CD14-positive monocyte (primary cell): ENCODE data around the gene PDE1C. TPM values are rescaled to one million over a fixed set of nuclear protein-coding genes. Genes with fewer than 3 reads are reported as not detected.

Experiments
- DNase-seq, 3 donors: peaks; one replicate each; pipeline ENCODE4 v3.0.0-alpha.2; 2011 to 2022
- H2AFZ ChIP-seq: 2 replicates; pipeline ENCODE4 v1.6.0; 2012; ENCODE audit warnings: mild to moderate bottlenecking, low read depth, low read length, inconsistent platforms; ENCODE audit not compliant: insufficient read depth, poor library complexity, severe bottlenecking
- H3K27ac ChIP-seq, 2 donors: 1 replicate in 1 of 2; 2 replicates in 1 of 2; pipeline ENCODE4 v1.5.1; 2012 to 2013; ENCODE audit warnings: low read length in 2 of 2, control low read depth in 1 of 2, inconsistent platforms in 1 of 2, low read depth in 1 of 2, mild to moderate bottlenecking in 1 of 2
- H3K27me3 ChIP-seq, 2 donors: one replicate each; pipeline versions ENCODE4 v1.6.0 to v1.6.1; 2011 to 2013; ENCODE audit warnings: low read length in 2 of 2; ENCODE audit not compliant: control insufficient read depth in 2 of 2, insufficient read depth in 2 of 2
- H3K36me3 ChIP-seq, 2 donors: replicated peaks in 1 of 2; 1 replicate in 1 of 2; 2 replicates in 1 of 2; pipeline versions ENCODE4 v1.5.1 to v1.6.1; 2012 to 2013; ENCODE audit warnings: low read length in 2 of 2, control low read depth in 1 of 2, inconsistent platforms in 1 of 2, mild to moderate bottlenecking in 1 of 2; ENCODE audit not compliant: insufficient read depth in 2 of 2, control insufficient read depth in 1 of 2
- H3K4me1 ChIP-seq, 2 donors: 1 replicate in 1 of 2; 2 replicates in 1 of 2; pipeline versions ENCODE4 v1.5.1 to v1.6.1; 2012 to 2013; ENCODE audit warnings: low read length in 2 of 2, control low read depth in 1 of 2, inconsistent platforms in 1 of 2, mild to moderate bottlenecking in 1 of 2, moderate library complexity in 1 of 2; ENCODE audit not compliant: insufficient read depth in 2 of 2, control insufficient read depth in 1 of 2
- H3K4me2 ChIP-seq: replicated peaks from 2 replicates; pipeline ENCODE3; 2012; ENCODE audit warnings: low read length, moderate library complexity, mild to moderate bottlenecking; ENCODE audit not compliant: poor library complexity, severe bottlenecking; ENCODE audit errors: extremely low read depth
- H3K4me3 ChIP-seq, 3 experiments: fragments of 200-600 bp in 1 of 3; sonication (generic) in 1 of 3; replicated peaks in 1 of 3; 1 replicate in 2 of 3; 2 replicates in 1 of 3; pipeline ENCODE4 v1.5.1; 2011 to 2013; ENCODE audit warnings: low read length in 3 of 3, mild to moderate bottlenecking in 3 of 3, control low read depth in 2 of 3, low read depth in 2 of 3, inconsistent platforms in 1 of 3, moderate library complexity in 1 of 3
- H3K79me2 ChIP-seq: 2 replicates; pipeline ENCODE4 v1.6.0; 2012; ENCODE audit warnings: mild to moderate bottlenecking, control low read depth, inconsistent platforms, low read length, moderate library complexity; ENCODE audit not compliant: insufficient read depth
- H3K9ac ChIP-seq: 2 replicates; pipeline ENCODE4 v1.6.0; 2017; ENCODE audit warnings: low read length, mild to moderate bottlenecking; ENCODE audit not compliant: insufficient read depth, poor library complexity, severe bottlenecking
- H3K9me3 ChIP-seq, 2 donors: replicated peaks in 1 of 2; 1 replicate in 1 of 2; 2 replicates in 1 of 2; pipeline versions ENCODE4 v1.5.1 to v1.6.1; 2012 to 2013; ENCODE audit warnings: low read length in 2 of 2, control low read depth in 1 of 2; ENCODE audit not compliant: control insufficient read depth in 1 of 2, insufficient read depth in 1 of 2
- H4K20me1 ChIP-seq: 2 replicates; pipeline ENCODE4 v1.6.0; 2012; ENCODE audit warnings: mild to moderate bottlenecking, low read length, control low read depth, moderate library complexity; ENCODE audit not compliant: insufficient read depth
- H3K27ac Mint-ChIP-seq, 7 donors: one replicate each; pipeline ENCODE4 v1.8.0; 2020; ENCODE audit warnings: mild to moderate bottlenecking in 7 of 7, mixed read lengths in 7 of 7, moderate library complexity in 6 of 7, inconsistent platforms in 2 of 7
- H3K27me3 Mint-ChIP-seq, 3 donors: one replicate each; pipeline ENCODE4 v1.8.0; 2021 to 2022; ENCODE audit warnings: low read depth in 3 of 3, mild to moderate bottlenecking in 3 of 3, mixed read lengths in 3 of 3, moderate library complexity in 3 of 3, inconsistent platforms in 1 of 3
- H3K36me3 Mint-ChIP-seq, 2 donors: one replicate each; pipeline ENCODE4 v1.8.0; 2020; ENCODE audit warnings: mixed read lengths in 2 of 2, inconsistent platforms in 1 of 2, mild to moderate bottlenecking in 1 of 2
- H3K4me1 Mint-ChIP-seq: one replicate; pipeline ENCODE4 v1.8.0; 2020; ENCODE audit warnings: mild to moderate bottlenecking, mixed read lengths
- H3K4me3 Mint-ChIP-seq, 2 donors: one replicate each; pipeline ENCODE4 v1.8.0; 2020; ENCODE audit warnings: mild to moderate bottlenecking in 2 of 2, mixed read lengths in 2 of 2, moderate library complexity in 1 of 2
- H3K9me3 Mint-ChIP-seq, 7 donors: one replicate each; pipeline ENCODE4 v1.8.0; 2020 to 2022; ENCODE audit warnings: mixed read lengths in 7 of 7, mild to moderate bottlenecking in 6 of 7, moderate library complexity in 6 of 7, inconsistent platforms in 2 of 7
- WGBS: methylation state at CpG from one replicate; pipeline ENCODE4 v1.1.5; 2013; ENCODE audit warnings: missing lambda C conversion rate; ENCODE audit not compliant: insufficient coverage; 5-methylcytosine and 5-hydroxymethylcytosine counted together
- intact Hi-C, 2 donors: fragments of 100-400 bp; cut with micrococcal nuclease; formaldehyde crosslinking; loops; one replicate each; pipeline versions ENCODE4 v1.15.0 to v1.15.1; 2023
- polyA plus RNA-seq, 3 donors: library from polyadenylated mRNA; depleted of rRNA in 1 of 3; unstranded in 2 of 3; stranded (reverse) in 1 of 3; fragments of 300-500 nt in 2 of 3; fragments of >200 nt in 1 of 3; fragmentation: Illumina TruSeq in 2 of 3; gene quantifications; 1 replicate in 2 of 3; 2 replicates in 1 of 3; pipeline ENCODE4 v1.2.3, GENCODE V29; 2012 to 2021
- TF ChIP-seq, protein P1 (sequence below): fragments of 200-600 bp; IDR thresholded peaks from one replicate; pipeline ENCODE4 v1.8.0; 2022; ENCODE audit warnings: antibody characterized with exemption, mild to moderate bottlenecking

Gene PDE1C
- polyA plus RNA-seq, 3 donors: not detected

DNA sequence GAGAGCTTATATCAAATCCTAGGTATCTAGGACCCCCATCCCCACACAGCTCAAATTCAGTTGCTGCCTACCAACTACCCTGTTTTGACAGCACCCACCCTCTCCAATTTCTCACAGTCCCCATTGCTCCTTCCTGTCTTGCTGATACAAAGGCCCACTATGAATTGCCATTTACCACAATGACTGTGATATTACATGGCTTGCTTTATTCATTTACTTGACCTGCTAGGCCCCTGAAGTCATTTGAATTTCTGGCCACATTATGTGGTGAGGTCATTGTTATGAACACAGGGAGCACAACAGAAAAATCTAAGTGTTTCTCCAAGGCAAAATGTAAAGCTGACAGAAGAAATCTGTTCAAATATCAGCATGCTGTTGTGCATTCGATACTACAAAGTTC is 281.8 kb downstream of the PDE1C start:
- Histone ChIP-seq H3K36me3 (no peaks in the 10 kb centered on the region), H3K79me2 (no peaks in the 10 kb centered on the region), H3K4me3 (no peak overlapping the region), H3K9me3 (no peaks in the 10 kb centered on the region), H4K20me1 (no peaks in the 10 kb centered on the region), H3K4me1 (no peaks in the 10 kb centered on the region), H2AFZ (no peak overlapping the region), H3K4me2 (no peak overlapping the region), H3K9ac (no peak overlapping the region), H3K27ac (no peak overlapping the region), H3K27me3 (no peaks in the 10 kb centered on the region)
- Mint-ChIP-seq H3K27me3 (no peaks in the 10 kb centered on the region), H3K4me3 (no peak overlapping the region), H3K27ac (no peak overlapping the region), H3K36me3 (no peaks in the 10 kb centered on the region), H3K9me3 (peaks cover 0 to 2% (median 0%) of the 10 kb centered on the region in 7 donors), H3K4me1 (no peaks in the 10 kb centered on the region)
- 86% methylated on average over 1 of the region's 1 CpG for WGBS
- intact Hi-C loops: no loop called here
- TF ChIP-seq, protein P1, sequence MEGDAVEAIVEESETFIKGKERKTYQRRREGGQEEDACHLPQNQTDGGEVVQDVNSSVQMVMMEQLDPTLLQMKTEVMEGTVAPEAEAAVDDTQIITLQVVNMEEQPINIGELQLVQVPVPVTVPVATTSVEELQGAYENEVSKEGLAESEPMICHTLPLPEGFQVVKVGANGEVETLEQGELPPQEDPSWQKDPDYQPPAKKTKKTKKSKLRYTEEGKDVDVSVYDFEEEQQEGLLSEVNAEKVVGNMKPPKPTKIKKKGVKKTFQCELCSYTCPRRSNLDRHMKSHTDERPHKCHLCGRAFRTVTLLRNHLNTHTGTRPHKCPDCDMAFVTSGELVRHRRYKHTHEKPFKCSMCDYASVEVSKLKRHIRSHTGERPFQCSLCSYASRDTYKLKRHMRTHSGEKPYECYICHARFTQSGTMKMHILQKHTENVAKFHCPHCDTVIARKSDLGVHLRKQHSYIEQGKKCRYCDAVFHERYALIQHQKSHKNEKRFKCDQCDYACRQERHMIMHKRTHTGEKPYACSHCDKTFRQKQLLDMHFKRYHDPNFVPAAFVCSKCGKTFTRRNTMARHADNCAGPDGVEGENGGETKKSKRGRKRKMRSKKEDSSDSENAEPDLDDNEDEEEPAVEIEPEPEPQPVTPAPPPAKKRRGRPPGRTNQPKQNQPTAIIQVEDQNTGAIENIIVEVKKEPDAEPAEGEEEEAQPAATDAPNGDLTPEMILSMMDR: no peak
- DNase-seq: no peak

DNA sequence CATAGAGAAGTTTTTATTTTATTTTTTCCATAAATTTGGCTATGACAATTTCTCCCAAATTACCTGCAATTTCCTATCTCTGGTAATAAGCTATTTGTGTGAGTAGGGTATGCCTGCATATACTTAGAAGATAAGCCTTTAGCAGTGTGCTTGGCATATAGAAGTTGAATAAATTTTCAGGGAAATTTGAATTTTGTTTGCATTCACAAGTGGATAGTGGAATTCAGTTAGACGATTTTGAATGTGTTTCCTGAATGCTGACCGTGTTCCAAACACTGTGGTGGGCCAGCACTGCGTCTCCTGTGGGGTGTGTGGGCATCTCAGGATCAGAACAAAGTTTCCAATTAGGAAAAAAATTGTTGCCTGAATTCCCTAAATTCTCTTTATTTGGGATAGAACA is 283.9 kb downstream of the PDE1C start:
- Histone ChIP-seq H3K4me1 (no peaks in the 10 kb centered on the region), H3K9ac (no peak overlapping the region), H3K27me3 (no peaks in the 10 kb centered on the region), H3K79me2 (no peaks in the 10 kb centered on the region), H2AFZ (no peak overlapping the region), H3K36me3 (no peaks in the 10 kb centered on the region), H3K9me3 (no peaks in the 10 kb centered on the region), H3K4me3 (no peak overlapping the region), H4K20me1 (no peaks in the 10 kb centered on the region), H3K4me2 (no peak overlapping the region), H3K27ac (no peak overlapping the region)
- no peak overlapping the region for H3K27ac Mint-ChIP-seq
- TF ChIP-seq, protein P1: no peak
- intact Hi-C loops: no loop called here
- no peak for DNase-seq
- H3K27me3 Mint-ChIP-seq: no peaks in the 10 kb centered on the region
- WGBS: 86% methylated on average over 2 of the region's 3 CpGs
- H3K4me3 Mint-ChIP-seq: no peak overlapping the region
- peaks cover 0 to 2% (median 0%) of the 10 kb centered on the region in 7 donors for H3K9me3 Mint-ChIP-seq
- H3K4me1 Mint-ChIP-seq: no peaks in the 10 kb centered on the region
- H3K36me3 Mint-ChIP-seq: no peaks in the 10 kb centered on the region
